Neural progenitor cell (in vitro differentiated cells): Measurements from ENCODE around the gene NPR3.

Source experiments
- EZH2 ChIP-seq: fragments of 200-600 bp; sonication (generic); IDR thresholded peaks from 2 replicates; pipeline ENCODE4 v1.6.1; 2017; ENCODE audit warnings: antibody characterized with exemption, mild to moderate bottlenecking, moderate library complexity
- EZH2phosphoT487 ChIP-seq: fragments of 200-600 bp; sonication (generic); IDR thresholded peaks from 2 replicates; pipeline ENCODE4 v1.6.1; 2017; ENCODE audit warnings: antibody characterized with exemption

DNA sequence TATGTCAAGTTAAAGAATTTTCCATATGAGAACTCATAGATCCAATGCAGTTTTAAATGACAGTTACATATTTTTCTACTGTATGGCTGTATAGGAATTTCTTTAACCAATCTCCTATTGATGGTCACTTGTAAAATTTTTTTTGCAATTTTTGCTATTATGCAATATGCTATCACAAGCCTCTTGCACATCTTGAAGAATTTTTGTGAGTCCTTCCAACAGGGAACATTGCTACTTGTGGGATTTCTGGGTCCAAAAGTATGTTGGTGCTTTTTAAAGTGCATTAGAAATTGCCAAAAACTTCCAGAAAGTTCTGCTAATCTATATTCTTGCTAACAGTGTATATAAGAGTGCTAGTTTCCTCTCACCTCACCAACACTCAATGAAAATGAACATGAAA lies 65.1 kb downstream of the NPR3 start:
- no peak for TF ChIP-seq EZH2phosphoT487
- TF ChIP-seq EZH2 = no peak
